Activated CD4-positive, alpha-beta T cell treated with anti-CD3 and anti-CD28 coated beads for 36 hours (primary cell): ENCODE data around the gene DLD. TPM values are rescaled to one million over a fixed set of nuclear protein-coding genes. Genes with fewer than 3 reads are reported as not detected.
A peak's percentile ranks its signal among the peaks of the same experiment; 100 is the strongest.
"Not testable (repeated sequence)": the region's sequence is repeated elsewhere in the genome, so short reads cannot be mapped to it uniquely, and the experiment has no call there.

ENCODE experiments used
- ATAC-seq: fragments of 200-7000 bp; cut with Tn5 transposase; one replicate; pipeline ENCODE4 v1.10.0; 2021; ENCODE audit warnings: mild to moderate bottlenecking, moderate library complexity
- CTCF ChIA-PET: fragments of 350-600 bp; sonication (Branson Sonifier 250); formaldehyde crosslinking; loops from one replicate; lab custom pipeline; 2021; ENCODE audit warnings: antibody characterized with exemption; lab: Charles Lee
- POLR2A ChIA-PET: fragments of 350-600 bp; sonication (Branson Sonifier 250); formaldehyde crosslinking; loops from one replicate; lab custom pipeline; 2021; ENCODE audit warnings: antibody characterized with exemption, inconsistent platforms; lab: Charles Lee
- DNase-seq: peaks from one replicate; pipeline ENCODE4 v3.0.0-alpha.2; 2020
- H3K27ac Mint-ChIP-seq: one replicate; pipeline ENCODE4 v1.8.0; 2021; ENCODE audit warnings: mixed read lengths
- H3K27me3 Mint-ChIP-seq: one replicate; pipeline ENCODE4 v1.8.0; 2021; ENCODE audit warnings: mixed read lengths
- H3K36me3 Mint-ChIP-seq: one replicate; pipeline ENCODE4 v1.8.0; 2021; ENCODE audit warnings: low read depth, mixed read lengths
- H3K4me1 Mint-ChIP-seq: one replicate; pipeline ENCODE4 v1.8.0; 2021; ENCODE audit warnings: mixed read lengths
- H3K4me3 Mint-ChIP-seq: one replicate; pipeline ENCODE4 v1.8.0; 2021; ENCODE audit warnings: mild to moderate bottlenecking, moderate library complexity, mixed read lengths
- H3K9me3 Mint-ChIP-seq: one replicate; pipeline ENCODE4 v1.8.0; 2021; ENCODE audit warnings: low read depth, mixed read lengths
- intact Hi-C, 2 experiments: fragments of 100-400 bp; cut with DNase I in 1 of 2; cut with micrococcal nuclease in 1 of 2; formaldehyde crosslinking; loops; one replicate each; pipeline versions ENCODE4 v1.14.2 to v1.15.1; 2022 to 2024; cut with DNase I, micrococcal nuclease
- total RNA-seq, 2 experiments: library from RNA; stranded (reverse); gene quantifications; one replicate each; pipeline ENCODE4 v1.2.3, GENCODE V29; 2021

The DLD gene
- total RNA-seq, 2 experiments from 2014 or later: 71.4 to 101 TPM

- intact Hi-C loops: loop anchor here (2.0 to 5.0 kb wide), 3 partner anchors 308 to 1230 kb away; partner anchors contain the start of genes COG5 (in 2 of the 2), DUS4L (in 2 of the 2), BCAP29 (in 1 of the 2) and CCDC71L (in 1 of the 2)
- ATAC-seq: peak; percentile 13
- DNase-seq: no peak
- H3K36me3 Mint-ChIP-seq: peaks cover 23% of the 10 kb centered on the region
- CTCF ChIA-PET: interaction anchor here (1.0 to 4.5 kb wide), 6 partner anchors 8 to 724 kb away, joined by 3 to 43 read pairs (median 6); partner anchors contain the start of gene CBLL1
- POLR2A ChIA-PET: interaction anchor here (1.1 kb wide), 1 partner anchor 147 kb away, joined by 3 read pairs; no protein-coding TSS in a partner anchor
- H3K27ac Mint-ChIP-seq: peak overlapping the region; percentile 92
- H3K27me3 Mint-ChIP-seq: no peaks in the 10 kb centered on the region
- H3K4me1 Mint-ChIP-seq: peaks cover 36% of the 10 kb centered on the region
- peaks cover 4% of the 10 kb centered on the region for H3K9me3 Mint-ChIP-seq
- H3K4me3 Mint-ChIP-seq: peak overlapping the region; percentile 79
Measured at GRCh38 chr7:107890493-107890961, 456 bp upstream of the DLD start.

GRCh38 chr7:107891636-107892366 is 818 bp downstream of the DLD start:
- ChIA-PET POLR2A (interaction anchor here (0.7 kb wide), 1 partner anchor 416 kb away, joined by 4 read pairs; no protein-coding TSS in a partner anchor), CTCF (interaction anchor here (0.8 to 2.9 kb wide), 8 partner anchors 10 to 725 kb away, joined by 3 to 10 read pairs (median 4); no protein-coding TSS in a partner anchor)
- Mint-ChIP-seq H3K9me3 (peaks cover 4% of the 10 kb centered on the region), H3K4me1 (peaks cover 48% of the 10 kb centered on the region), H3K27ac (peak overlapping the region; percentile 92), H3K36me3 (peaks cover 34% of the 10 kb centered on the region), H3K4me3 (peak overlapping the region; percentile 79), H3K27me3 (no peaks in the 10 kb centered on the region)
- intact Hi-C loops: loop anchor here (1.0 to 5.0 kb wide), 5 partner anchors 148 to 1231 kb away; partner anchors contain the start of genes COG5 (in 2 of the 2), DUS4L (in 2 of the 2), BCAP29 (in 1 of the 2) and CCDC71L (in 1 of the 2)
- DNase-seq (peak; percentile 38), ATAC-seq (peak; percentile 18)

- ATAC-seq, H3K27me3 Mint-ChIP-seq, POLR2A ChIA-PET, DNase-seq, H3K9me3 Mint-ChIP-seq: not testable (repeated sequence)
- peaks cover 39% of the 10 kb centered on the region for H3K36me3 Mint-ChIP-seq
- CTCF ChIA-PET: interaction anchor here (0.8 to 2.9 kb wide), 6 partner anchors 9 to 233 kb away, joined by 3 to 10 read pairs (median 4); no protein-coding TSS in a partner anchor
- H3K27ac Mint-ChIP-seq: peak overlapping the region; percentile 92
- peak overlapping the region; percentile 79 for H3K4me3 Mint-ChIP-seq
- intact Hi-C loops: loop anchor here (5.0 kb wide), 2 partner anchors 310 to 330 kb away; partner anchors contain the start of genes COG5 (in 2 of the 2), DUS4L (in 2 of the 2) and BCAP29 (in 1 of the 2)
- peaks cover 53% of the 10 kb centered on the region for H3K4me1 Mint-ChIP-seq
Measured at GRCh38 chr7:107892367-107892741, 1.4 kb downstream of the DLD start.

- Mint-ChIP-seq H3K27me3 (no peaks in the 10 kb centered on the region), H3K4me1 (peaks cover 51% of the 10 kb centered on the region), H3K27ac (peak overlapping the region; percentile 1), H3K4me3 (no peak overlapping the region), H3K36me3 (peaks cover 47% of the 10 kb centered on the region), H3K9me3 (no peaks in the 10 kb centered on the region)
- DNase-seq: no peak
- ChIA-PET CTCF (interaction anchor here (0.5 to 1.2 kb wide), 2 partner anchors 25 to 300 kb away, joined by 3 to 5 read pairs; no protein-coding TSS in a partner anchor), POLR2A (no interaction called here)
- no peak for ATAC-seq
- intact Hi-C loops: no loop called here
Measured at GRCh38 chr7:107898997-107899594, 8.1 kb downstream of the DLD start.

GRCh38 chr7:107900496-107901015 is 9.6 kb downstream of the DLD start:
- no peak overlapping the region for H3K27ac Mint-ChIP-seq
- ATAC-seq: no peak
- H3K4me1 Mint-ChIP-seq: peaks cover 37% of the 10 kb centered on the region
- H3K4me3 Mint-ChIP-seq: no peak overlapping the region
- ChIA-PET POLR2A (no interaction called here), CTCF (interaction anchor here (1.1 to 1.3 kb wide), 2 partner anchors 12 to 17 kb away, joined by 3 read pairs; no protein-coding TSS in a partner anchor)
- no peaks in the 10 kb centered on the region for H3K9me3 Mint-ChIP-seq
- intact Hi-C loops: no loop called here
- DNase-seq: no peak
- H3K36me3 Mint-ChIP-seq: peaks cover 37% of the 10 kb centered on the region
- no peaks in the 10 kb centered on the region for H3K27me3 Mint-ChIP-seq

GRCh38 chr7:107902381-107902780 is 11.4 kb downstream of the DLD start:
- Mint-ChIP-seq H3K9me3 (no peaks in the 10 kb centered on the region), H3K4me3 (no peak overlapping the region), H3K36me3 (peaks cover 32% of the 10 kb centered on the region), H3K27me3 (no peaks in the 10 kb centered on the region), H3K27ac (no peak overlapping the region), H3K4me1 (peaks cover 19% of the 10 kb centered on the region)
- ChIA-PET CTCF (no interaction called here), POLR2A (no interaction called here)
- DNase-seq: no peak
- ATAC-seq: no peak
- intact Hi-C loops: no loop called here

- POLR2A ChIA-PET: no interaction called here
- H3K27me3 Mint-ChIP-seq: no peaks in the 10 kb centered on the region
- H3K4me1 Mint-ChIP-seq: peaks cover 6% of the 10 kb centered on the region
- H3K36me3 Mint-ChIP-seq: peaks cover 60% of the 10 kb centered on the region
- intact Hi-C loops: no loop called here
- H3K27ac Mint-ChIP-seq: peak overlapping the region; percentile 2
- ATAC-seq (no peak), DNase-seq (no peak)
- CTCF ChIA-PET: interaction anchor here (1.2 kb wide), 1 partner anchor 11 kb away, joined by 3 read pairs; no protein-coding TSS in a partner anchor
- no peaks in the 10 kb centered on the region for H3K9me3 Mint-ChIP-seq
- no peak overlapping the region for H3K4me3 Mint-ChIP-seq
Measured at GRCh38 chr7:107907790-107908189, 16.8 kb downstream of the DLD start.

- ChIA-PET CTCF (no interaction called here), POLR2A (no interaction called here)
- intact Hi-C loops: no loop called here
- ATAC-seq (no peak), DNase-seq (no peak)
- H3K27ac Mint-ChIP-seq: no peak overlapping the region
- H3K36me3 Mint-ChIP-seq: peaks cover 62% of the 10 kb centered on the region
- no peak overlapping the region for H3K4me3 Mint-ChIP-seq
- no peaks in the 10 kb centered on the region for H3K27me3 Mint-ChIP-seq
- no peaks in the 10 kb centered on the region for H3K9me3 Mint-ChIP-seq
- H3K4me1 Mint-ChIP-seq: peaks cover 17% of the 10 kb centered on the region
Measured at GRCh38 chr7:107909445-107909844, 18.5 kb downstream of the DLD start.

GRCh38 chr7:107911981-107912380 is 21.0 kb downstream of the DLD start:
- ChIA-PET POLR2A (no interaction called here), CTCF (interaction anchor here (0.6 to 0.9 kb wide), 3 partner anchors 19 to 70 kb away, joined by 3 to 4 read pairs (median 3); no protein-coding TSS in a partner anchor)
- no peak overlapping the region for H3K4me3 Mint-ChIP-seq
- H3K27me3 Mint-ChIP-seq: no peaks in the 10 kb centered on the region
- intact Hi-C loops: no loop called here
- no peak for ATAC-seq
- DNase-seq: no peak
- H3K27ac Mint-ChIP-seq: no peak overlapping the region
- H3K9me3 Mint-ChIP-seq: no peaks in the 10 kb centered on the region
- peaks cover 63% of the 10 kb centered on the region for H3K36me3 Mint-ChIP-seq
- peaks cover 24% of the 10 kb centered on the region for H3K4me1 Mint-ChIP-seq

- intact Hi-C loops: no loop called here
- peaks cover 70% of the 10 kb centered on the region for H3K36me3 Mint-ChIP-seq
- no peaks in the 10 kb centered on the region for H3K9me3 Mint-ChIP-seq
- no peaks in the 10 kb centered on the region for H3K27me3 Mint-ChIP-seq
- H3K4me3 Mint-ChIP-seq: no peak overlapping the region
- ChIA-PET CTCF (no interaction called here), POLR2A (no interaction called here)
- H3K27ac Mint-ChIP-seq: no peak overlapping the region
- ATAC-seq (no peak), DNase-seq (no peak)
- peaks cover 33% of the 10 kb centered on the region for H3K4me1 Mint-ChIP-seq
Measured at GRCh38 chr7:107913851-107914250, 22.9 kb downstream of the DLD start.

- H3K4me3 Mint-ChIP-seq: no peak overlapping the region
- ChIA-PET CTCF (no interaction called here), POLR2A (no interaction called here)
- H3K27me3 Mint-ChIP-seq: no peaks in the 10 kb centered on the region
- H3K4me1 Mint-ChIP-seq: peaks cover 28% of the 10 kb centered on the region
- ATAC-seq (no peak), DNase-seq (no peak)
- H3K27ac Mint-ChIP-seq: peak overlapping the region; percentile 39
- H3K36me3 Mint-ChIP-seq: peaks cover 69% of the 10 kb centered on the region
- intact Hi-C loops: no loop called here
- no peaks in the 10 kb centered on the region for H3K9me3 Mint-ChIP-seq
Measured at GRCh38 chr7:107914831-107915230, 23.8 kb downstream of the DLD start.
